Liver (tissue), 9 donors: Measurements from ENCODE around the gene MEIOC. TPM values are rescaled to one million over a fixed set of nuclear protein-coding genes. Genes with fewer than 3 reads are reported as not detected.
"Not testable (repeated sequence)": the region's sequence is repeated elsewhere in the genome, so short reads cannot be mapped to it uniquely, and the experiment has no call there.

Source experiments
- DNase-seq: peaks from one replicate; pipeline ENCODE4 v3.0.0-alpha.2; 2017; ENCODE audit warnings: low spot score
- H3K27ac ChIP-seq, 2 donors: one replicate each; pipeline ENCODE4 v1.7.0; 2013; ENCODE audit warnings: inconsistent platforms in 2 of 2, low read length in 2 of 2, control low read depth in 1 of 2, low read depth in 1 of 2, mild to moderate bottlenecking in 1 of 2
- H3K27me3 ChIP-seq, 4 donors: one replicate each; pipeline versions ENCODE4 v1.6.1 to v1.7.0; 2013; ENCODE audit warnings: low read length in 3 of 4, inconsistent platforms in 1 of 4, mild to moderate bottlenecking in 1 of 4, moderate library complexity in 1 of 4; ENCODE audit not compliant: control insufficient read depth in 4 of 4, insufficient read depth in 4 of 4
- H3K36me3 ChIP-seq, 4 donors: one replicate each; pipeline versions ENCODE4 v1.6.1 to v1.7.0; 2013; ENCODE audit warnings: low read length in 3 of 4, mild to moderate bottlenecking in 3 of 4, low read depth in 1 of 4, moderate library complexity in 1 of 4; ENCODE audit not compliant: control insufficient read depth in 4 of 4, insufficient read depth in 3 of 4
- H3K4me1 ChIP-seq, 4 donors: one replicate each; pipeline versions ENCODE4 v1.6.1 to v1.7.0; 2013; ENCODE audit warnings: low read length in 3 of 4, mild to moderate bottlenecking in 3 of 4, moderate library complexity in 1 of 4; ENCODE audit not compliant: control insufficient read depth in 4 of 4, insufficient read depth in 4 of 4
- H3K4me3 ChIP-seq, 3 donors: one replicate each; pipeline versions ENCODE4 v1.6.1 to v1.7.0; 2013; ENCODE audit warnings: low read length in 3 of 3, control low read depth in 1 of 3, low read depth in 1 of 3, mild to moderate bottlenecking in 1 of 3
- H3K9ac ChIP-seq, 2 donors: one replicate each; pipeline ENCODE4 v1.7.0; 2013; ENCODE audit warnings: low read length in 2 of 2, mild to moderate bottlenecking in 2 of 2, moderate library complexity in 2 of 2, control low read depth in 1 of 2, low read depth in 1 of 2
- H3K9me3 ChIP-seq, 4 donors: one replicate each; pipeline versions ENCODE4 v1.6.1 to v1.7.0; 2013; ENCODE audit warnings: low read length in 3 of 4; ENCODE audit not compliant: control insufficient read depth in 4 of 4
- CTCF ChIP-seq: fragments of 150-350 bp; IDR thresholded peaks from 2 replicates; pipeline ENCODE4 v1.5.1; 2017; ENCODE audit warnings: improper control_type of control experiment, low read depth, low read length; ENCODE audit not compliant: missing input control
- EGR1 ChIP-seq, 2 donors: IDR thresholded peaks; 2 replicates each; pipeline ENCODE4 v1.6.1; 2016 to 2018; ENCODE audit warnings: antibody characterized with exemption in 2 of 2, low read depth in 2 of 2
- FOXA1 ChIP-seq: IDR thresholded peaks from 2 replicates; pipeline ENCODE4 v1.6.1; 2016; ENCODE audit warnings: antibody characterized with exemption
- FOXA2 ChIP-seq: IDR thresholded peaks from 2 replicates; pipeline ENCODE4 v1.6.1; 2016; ENCODE audit warnings: antibody characterized with exemption
- GABPA ChIP-seq, 2 donors: IDR thresholded peaks in 1 of 2; conservative IDR thresholded peaks in 1 of 2; 2 replicates each; pipeline ENCODE4 v1.6.1; 2016; ENCODE audit warnings: antibody characterized with exemption in 2 of 2, mild to moderate bottlenecking in 1 of 2, moderate library complexity in 1 of 2
- HNF4G ChIP-seq: IDR thresholded peaks from 2 replicates; pipeline ENCODE4 v1.6.1; 2016; ENCODE audit warnings: antibody characterized with exemption
- JUND ChIP-seq, 2 donors: IDR thresholded peaks; 2 replicates each; pipeline ENCODE4 v1.6.1; 2016; ENCODE audit warnings: antibody characterized with exemption in 2 of 2
- MAX ChIP-seq: IDR thresholded peaks from 2 replicates; pipeline ENCODE4 v1.6.1; 2016; ENCODE audit warnings: antibody characterized with exemption
- NR2F2 ChIP-seq: IDR thresholded peaks from 2 replicates; pipeline ENCODE4 v1.6.1; 2016; ENCODE audit warnings: antibody characterized with exemption
- RAD21 ChIP-seq, 2 donors: IDR thresholded peaks; 2 replicates each; pipeline ENCODE4 v1.6.1; 2016; ENCODE audit warnings: antibody characterized with exemption in 2 of 2, mild to moderate bottlenecking in 2 of 2
- RXRA ChIP-seq, 2 donors: IDR thresholded peaks; 2 replicates each; pipeline ENCODE4 v1.6.1; 2017 to 2018; ENCODE audit warnings: antibody characterized with exemption in 2 of 2, mild to moderate bottlenecking in 1 of 2
- SP1 ChIP-seq: IDR thresholded peaks from 2 replicates; pipeline ENCODE4 v1.6.1; 2018; ENCODE audit warnings: antibody characterized with exemption, mild to moderate bottlenecking
- TAF1 ChIP-seq: conservative IDR thresholded peaks from 2 replicates; pipeline ENCODE4 v1.6.1; 2016; ENCODE audit warnings: antibody characterized with exemption, mild to moderate bottlenecking
- YY1 ChIP-seq: IDR thresholded peaks from 2 replicates; pipeline ENCODE4 v1.6.1; 2016; ENCODE audit warnings: antibody characterized with exemption, mild to moderate bottlenecking
- WGBS: extraction: QIAGEN DNeasy Blood & Tissue Kit; methylation state at CpG from one replicate; pipeline ENCODE4 v1.1.7; 2013; 5-methylcytosine and 5-hydroxymethylcytosine counted together
- polyA plus RNA-seq, 2 donors: library from polyadenylated mRNA; stranded (reverse) in 1 of 2; unstranded in 1 of 2; fragments of 200-250 nt in 1 of 2; fragments of >200 nt in 1 of 2; fragmentation: Nextera tagmentation in 1 of 2; extraction: Ambion mirVana in 1 of 2; gene quantifications; one replicate each; pipeline versions ENCODE4 v1.2.1 to v1.2.3, GENCODE V29; 2013 to 2015
- total RNA-seq, 2 donors: library from RNA; depleted of rRNA; stranded (reverse); fragments of >200 nt; gene quantifications; one replicate each; pipeline ENCODE4 v1.2.3, GENCODE V29; 2014
- donor health status: healthy.
- donor health status: healthy.
- donor health status: healthy.
- donor health status: healthy.
- donor health status: healthy.

MEIOC gene
- total and polyA plus RNA-seq, 4 donors = 0.31 TPM; not detected in 3

GRCh38 chr17:44610871-44611270 lies 45.4 kb upstream of the MEIOC start:
- TF ChIP-seq FOXA1 = no peak
- TF ChIP-seq EGR1 (IDR thresholded peaks at IDR 0.05; ENCODE audit: low read depth in 2 of 2) = no peak
- no peak for TF ChIP-seq MAX
- no peak for TF ChIP-seq NR2F2
- TF ChIP-seq JUND (IDR thresholded peaks at IDR 0.05) = no peak
- TF ChIP-seq RAD21 (IDR thresholded peaks at IDR 0.05) = no peak
- TF ChIP-seq GABPA (IDR thresholded peaks at IDR 0.05 in 1 of 2, conservative IDR thresholded peaks at IDR 0.05 in 1 of 2) = no peak
- Histone ChIP-seq H3K9ac (no peak overlapping the region), H3K27me3 (peaks cover 0 to 9% (median 0%) of the 10 kb centered on the region in 4 donors), H3K27ac (no peak overlapping the region), H3K4me1 (no peaks in the 10 kb centered on the region), H3K9me3 (no peaks in the 10 kb centered on the region), H3K36me3 (no peaks in the 10 kb centered on the region), H3K4me3 (no peak overlapping the region)
- no peak for DNase-seq
- 18% methylated on average over 2 of the region's 2 CpGs for WGBS

- no peaks in the 10 kb centered on the region for H3K36me3 ChIP-seq
- H3K4me1 ChIP-seq = no peaks in the 10 kb centered on the region
- TF ChIP-seq RXRA (IDR thresholded peaks at IDR 0.05) (no peak), YY1 (no peak), FOXA2 (no peak), HNF4G (no peak), NR2F2 (no peak), SP1 (no peak)
- no peak overlapping the region for H3K9ac ChIP-seq
- no peak overlapping the region for H3K4me3 ChIP-seq
- H3K27ac ChIP-seq = no peak overlapping the region
- H3K9me3 ChIP-seq = no peaks in the 10 kb centered on the region
- peaks cover 0 to 9% (median 0%) of the 10 kb centered on the region in 4 donors for H3K27me3 ChIP-seq
- DNase-seq = no peak
- WGBS = 64% methylated on average over 5 of the region's 5 CpGs
Measured at GRCh38 chr17:44614862-44615261, 41.4 kb upstream of the MEIOC start.

- not testable (repeated sequence) for H3K27ac ChIP-seq, DNase-seq, H3K36me3 ChIP-seq, H3K27me3 ChIP-seq, H3K9ac ChIP-seq, H3K9me3 ChIP-seq, H3K4me3 ChIP-seq, H3K4me1 ChIP-seq
- 82% methylated on average over 9 of the region's 9 CpGs for WGBS
Measured at GRCh38 chr17:44618652-44619051, 37.6 kb upstream of the MEIOC start.

GRCh38 chr17:44623070-44623725 lies 33.1 kb upstream of the MEIOC start:
- H3K27ac ChIP-seq = no peak overlapping the region
- no peaks in the 10 kb centered on the region for H3K36me3 ChIP-seq
- TF ChIP-seq TAF1 (no peak), JUND (IDR thresholded peaks at IDR 0.05) (no peak), YY1 (no peak), CTCF (no peak)
- WGBS = 77% methylated on average over 6 of the region's 6 CpGs
- no peaks in the 10 kb centered on the region for H3K9me3 ChIP-seq
- H3K27me3 ChIP-seq = no peaks in the 10 kb centered on the region
- H3K4me3 ChIP-seq = no peak overlapping the region
- DNase-seq = no peak
- H3K9ac ChIP-seq = no peak overlapping the region
- H3K4me1 ChIP-seq = no peaks in the 10 kb centered on the region
